K562 (cell line): Measurements from ENCODE around the gene HK1. TPM values are rescaled to one million over a fixed set of nuclear protein-coding genes. Genes with fewer than 3 reads are reported as not detected.
A peak's percentile ranks its signal among the peaks of the same experiment; 100 is the strongest.

Source experiments
- ADNP ChIP-seq: fragments of 200-800 bp; sonication (Bioruptor generic); IDR thresholded peaks from 2 replicates; pipeline ENCODE4 v1.6.1; 2016; ENCODE audit warnings: missing genetic modification characterization, missing compliant biosample characterization
- CHD4 ChIP-seq: fragments of 200-600 bp; sonication (generic); IDR thresholded peaks from 3 replicates; pipeline ENCODE4 v1.6.1; 2012; ENCODE audit warnings: low read depth, mild to moderate bottlenecking, mixed read lengths, low read length, inconsistent platforms; ENCODE audit not compliant: insufficient read depth, insufficient replicate concordance, poor library complexity, severe bottlenecking
- CTBP1 ChIP-seq: fragments of 450-650 bp; IDR thresholded peaks from 2 replicates; pipeline ENCODE4 v1.6.1; 2016; ENCODE audit warnings: borderline replicate concordance
- JUND ChIP-seq, 2 experiments: IDR thresholded peaks; 2 replicates in 1 of 2; 3 replicates in 1 of 2; pipeline ENCODE4 v1.6.1; 2011; ENCODE audit warnings: borderline replicate concordance in 2 of 2, low read depth in 2 of 2, low read length in 2 of 2, improper control_type of control experiment in 1 of 2, missing biosample characterization in 1 of 2, missing genetic modification characterization in 1 of 2, missing genetic modification reagents in 1 of 2
- MCM7 ChIP-seq, 2 experiments: fragments of 450-650 bp; IDR thresholded peaks; 2 replicates each; pipeline ENCODE4 v1.6.1; 2016 to 2018
- SETDB1 ChIP-seq: IDR thresholded peaks from one replicate; pipeline ENCODE4 v1.6.1; 2012; ENCODE audit warnings: low read length, control low read depth, inconsistent platforms
- SIN3A ChIP-seq, 2 experiments: fragments of 150-350 bp in 1 of 2; IDR thresholded peaks; 2 replicates each; pipeline ENCODE4 v1.6.1; 2011 to 2016; ENCODE audit warnings: borderline replicate concordance in 2 of 2, low read depth in 2 of 2, low read length in 2 of 2, mild to moderate bottlenecking in 2 of 2, moderate library complexity in 2 of 2; ENCODE audit not compliant: control insufficient read depth in 1 of 2
- ZFX ChIP-seq: sonication (generic); formaldehyde crosslinking; IDR thresholded peaks from 2 replicates; pipeline ENCODE4 v1.8.0; 2022; ENCODE audit warnings: mild to moderate bottlenecking, missing genetic modification reagents, moderate library complexity
- ZNF124 ChIP-seq: sonication (generic); formaldehyde crosslinking; IDR thresholded peaks from 2 replicates; pipeline ENCODE4 v1.8.1; 2022; ENCODE audit warnings: missing genetic modification reagents
- ZNF431 ChIP-seq: sonication (generic); formaldehyde crosslinking; IDR thresholded peaks from 2 replicates; pipeline ENCODE4 v1.8.0; 2022; ENCODE audit warnings: mild to moderate bottlenecking, missing genetic modification reagents
- polyA plus RNA-seq, 8 experiments: library from polyadenylated mRNA; depleted of rRNA in 4 of 8; stranded (reverse) in 5 of 8; unstranded in 3 of 8; fragments of >200 nt; fragmentation: Nextera tagmentation in 2 of 8; fragmentation: Illumina TruSeq in 1 of 8; extraction: Ambion mirVana in 2 of 8; extraction: Trizol in 1 of 8; gene quantifications; 2 replicates each; pipeline versions ENCODE4 v1.2.1 to v1.2.3, GENCODE V29; 2011 to 2014; ENCODE audit warnings: inconsistent platforms in 1 of 8, missing spikeins in 1 of 8
- total RNA-seq, 7 experiments: library from RNA; depleted of rRNA in 6 of 7; stranded (reverse); fragments of >200 nt in 6 of 7; fragmentation: Illumina TruSeq in 2 of 7; extraction: Trizol in 2 of 7; gene quantifications; 2 replicates each; pipeline versions ENCODE4 v1.2.1 to v1.2.3, GENCODE V29; 2011 to 2021; ENCODE audit warnings: low replicate concordance in 1 of 7
- TF ChIP-seq, protein P1 (sequence below), 2 experiments: fragments of 450-650 bp; IDR thresholded peaks; 2 replicates each; pipeline ENCODE4 v1.6.1; 2016; ENCODE audit warnings: mild to moderate bottlenecking in 2 of 2, borderline replicate concordance in 1 of 2, low read depth in 1 of 2, moderate library complexity in 1 of 2
- TF ChIP-seq, protein P2 (sequence below): fragments of 250-450 bp; sonication (Bioruptor Pico); IDR thresholded peaks from 2 replicates; pipeline ENCODE4 v1.4.0; 2020; ENCODE audit warnings: mild to moderate bottlenecking, moderate library complexity, borderline replicate concordance
- TF ChIP-seq, protein P3 (sequence below): fragments of 250-450 bp; sonication (Bioruptor Pico); IDR thresholded peaks from 2 replicates; pipeline ENCODE4 v1.4.0; 2020; ENCODE audit warnings: borderline replicate concordance

HK1 gene
- total and polyA plus RNA-seq, 9 of the 15 experiments (the other 6 are each of a cell fraction or from before 2014, with no cell fraction given), result 29.2 to 444 (median 193) TPM

DNA sequence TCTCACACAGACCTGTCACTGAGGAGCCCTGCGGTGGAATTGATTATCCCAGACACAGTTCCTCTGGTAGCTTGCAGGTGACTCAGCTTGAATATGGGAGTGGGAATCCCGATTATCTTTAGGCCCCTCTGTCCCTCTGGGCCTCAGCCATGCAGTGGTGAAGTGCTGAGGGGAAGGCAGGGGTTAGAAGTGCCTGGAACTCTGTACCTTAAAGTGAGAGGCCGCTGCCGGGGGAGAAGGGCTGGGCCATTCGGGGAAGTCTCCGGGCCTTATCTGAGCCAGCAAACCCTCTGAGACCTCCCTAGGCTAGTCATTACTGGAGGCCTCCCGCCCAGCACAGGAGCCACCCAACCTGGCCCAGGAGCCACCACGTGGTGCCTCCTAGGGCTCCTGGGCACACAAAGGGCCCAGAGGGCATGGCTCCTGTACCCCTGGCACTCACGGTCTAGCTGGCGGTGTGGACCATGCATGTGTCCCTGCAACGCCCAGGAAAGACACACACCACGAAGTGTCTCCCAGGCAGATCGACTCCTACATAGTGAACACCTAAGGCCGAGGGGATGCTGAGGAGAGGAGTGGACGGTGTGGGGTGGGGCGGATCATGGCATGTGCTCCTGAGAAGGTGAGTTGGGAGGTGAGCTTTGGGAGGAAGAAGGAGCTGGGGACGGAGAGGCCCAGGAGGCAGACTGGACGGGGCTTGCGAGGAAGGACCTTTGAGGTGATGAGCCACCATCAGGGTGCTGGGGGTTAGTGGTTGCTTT is 56.2 kb downstream of the HK1 start (continued):
- TF ChIP-seq, protein P1, sequence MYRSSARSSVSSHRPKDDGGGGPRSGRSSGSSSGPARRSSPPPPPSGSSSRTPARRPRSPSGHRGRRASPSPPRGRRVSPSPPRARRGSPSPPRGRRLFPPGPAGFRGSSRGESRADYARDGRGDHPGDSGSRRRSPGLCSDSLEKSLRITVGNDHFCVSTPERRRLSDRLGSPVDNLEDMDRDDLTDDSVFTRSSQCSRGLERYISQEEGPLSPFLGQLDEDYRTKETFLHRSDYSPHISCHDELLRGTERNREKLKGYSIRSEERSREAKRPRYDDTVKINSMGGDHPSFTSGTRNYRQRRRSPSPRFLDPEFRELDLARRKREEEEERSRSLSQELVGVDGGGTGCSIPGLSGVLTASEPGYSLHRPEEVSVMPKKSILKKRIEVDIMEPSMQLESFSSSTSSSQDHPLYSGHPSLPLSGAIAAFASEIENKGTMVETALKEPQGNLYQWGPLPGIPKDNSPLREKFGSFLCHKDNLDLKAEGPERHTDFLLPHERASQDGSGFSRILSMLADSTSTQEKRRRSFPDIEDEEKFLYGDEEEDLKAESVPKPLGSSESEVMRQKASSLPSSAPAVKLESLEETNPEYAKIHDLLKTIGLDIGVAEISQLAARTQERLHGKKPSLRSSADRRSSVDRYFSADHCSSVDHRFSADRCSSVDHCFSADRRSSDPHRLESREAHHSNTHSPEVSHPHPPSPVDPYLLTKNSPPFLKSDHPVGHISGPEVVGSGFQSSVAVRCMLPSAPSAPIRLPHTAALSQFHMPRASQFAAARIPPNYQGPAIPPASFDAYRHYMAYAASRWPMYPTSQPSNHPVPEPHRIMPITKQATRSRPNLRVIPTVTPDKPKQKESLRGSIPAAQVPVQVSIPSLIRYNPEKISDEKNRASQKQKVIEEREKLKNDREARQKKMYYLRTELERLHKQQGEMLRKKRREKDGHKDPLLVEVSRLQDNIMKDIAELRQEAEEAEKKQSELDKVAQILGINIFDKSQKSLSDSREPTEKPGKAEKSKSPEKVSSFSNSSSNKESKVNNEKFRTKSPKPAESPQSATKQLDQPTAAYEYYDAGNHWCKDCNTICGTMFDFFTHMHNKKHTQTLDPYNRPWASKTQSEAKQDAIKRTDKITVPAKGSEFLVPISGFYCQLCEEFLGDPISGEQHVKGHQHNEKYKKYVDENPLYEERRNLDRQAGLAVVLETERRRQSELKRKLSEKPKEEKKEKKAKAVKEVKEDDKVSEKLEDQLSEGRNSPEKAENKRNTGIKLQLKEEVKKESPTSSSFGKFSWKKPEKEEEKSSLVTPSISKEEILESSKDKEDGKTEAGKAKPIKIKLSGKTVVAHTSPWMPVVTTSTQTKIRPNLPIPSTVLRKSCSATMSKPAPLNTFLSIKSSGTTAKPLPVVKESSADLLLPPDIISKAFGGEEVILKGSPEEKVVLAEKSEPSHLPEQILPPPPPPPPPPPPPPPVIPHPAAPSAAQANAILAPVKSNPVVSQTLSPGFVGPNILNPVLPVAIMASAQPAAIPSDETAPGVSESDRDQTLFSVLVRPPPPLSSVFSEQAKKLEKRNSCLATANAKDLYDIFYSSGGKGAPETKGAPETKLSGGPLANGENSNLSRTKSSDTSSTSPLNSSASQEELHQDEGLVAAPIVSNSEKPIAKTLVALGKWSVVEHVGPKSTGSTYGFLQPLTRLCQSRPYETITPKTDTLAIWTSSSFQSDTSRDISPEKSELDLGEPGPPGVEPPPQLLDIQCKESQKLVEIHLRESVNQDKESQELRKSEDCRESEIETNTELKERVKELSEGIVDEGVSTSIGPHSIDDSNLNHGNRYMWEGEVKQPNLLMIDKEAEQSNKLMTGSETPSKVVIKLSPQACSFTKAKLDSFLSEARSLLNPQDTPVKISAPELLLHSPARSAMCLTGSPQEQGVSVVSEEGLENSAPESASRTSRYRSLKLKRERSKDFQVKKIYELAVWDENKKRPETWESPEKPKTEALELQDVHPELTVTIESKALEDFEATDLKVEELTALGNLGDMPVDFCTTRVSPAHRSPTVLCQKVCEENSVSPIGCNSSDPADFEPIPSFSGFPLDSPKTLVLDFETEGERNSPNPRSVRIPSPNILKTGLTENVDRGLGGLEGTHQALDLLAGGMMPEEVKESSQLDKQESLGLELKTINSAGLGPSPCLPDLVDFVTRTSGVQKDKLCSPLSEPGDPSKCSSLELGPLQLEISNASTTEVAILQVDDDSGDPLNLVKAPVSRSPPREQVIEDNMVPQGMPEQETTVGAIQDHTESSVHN (IDR thresholded peaks at IDR 0.05; ENCODE audit: borderline replicate concordance in 1 of 2, low read depth in 1 of 2), result no peak
- TF ChIP-seq ZNF431, result no peak
- TF ChIP-seq CHD4, result no peak
- no peak for TF ChIP-seq SETDB1
- TF ChIP-seq SIN3A (IDR thresholded peaks at IDR 0.05; ENCODE audit: borderline replicate concordance in 2 of 2, control insufficient read depth in 1 of 2, low read depth in 2 of 2, low read length in 2 of 2), result peak; percentile 76 to 84; a peak in 2 of 4 replicates
- TF ChIP-seq, protein P2, sequence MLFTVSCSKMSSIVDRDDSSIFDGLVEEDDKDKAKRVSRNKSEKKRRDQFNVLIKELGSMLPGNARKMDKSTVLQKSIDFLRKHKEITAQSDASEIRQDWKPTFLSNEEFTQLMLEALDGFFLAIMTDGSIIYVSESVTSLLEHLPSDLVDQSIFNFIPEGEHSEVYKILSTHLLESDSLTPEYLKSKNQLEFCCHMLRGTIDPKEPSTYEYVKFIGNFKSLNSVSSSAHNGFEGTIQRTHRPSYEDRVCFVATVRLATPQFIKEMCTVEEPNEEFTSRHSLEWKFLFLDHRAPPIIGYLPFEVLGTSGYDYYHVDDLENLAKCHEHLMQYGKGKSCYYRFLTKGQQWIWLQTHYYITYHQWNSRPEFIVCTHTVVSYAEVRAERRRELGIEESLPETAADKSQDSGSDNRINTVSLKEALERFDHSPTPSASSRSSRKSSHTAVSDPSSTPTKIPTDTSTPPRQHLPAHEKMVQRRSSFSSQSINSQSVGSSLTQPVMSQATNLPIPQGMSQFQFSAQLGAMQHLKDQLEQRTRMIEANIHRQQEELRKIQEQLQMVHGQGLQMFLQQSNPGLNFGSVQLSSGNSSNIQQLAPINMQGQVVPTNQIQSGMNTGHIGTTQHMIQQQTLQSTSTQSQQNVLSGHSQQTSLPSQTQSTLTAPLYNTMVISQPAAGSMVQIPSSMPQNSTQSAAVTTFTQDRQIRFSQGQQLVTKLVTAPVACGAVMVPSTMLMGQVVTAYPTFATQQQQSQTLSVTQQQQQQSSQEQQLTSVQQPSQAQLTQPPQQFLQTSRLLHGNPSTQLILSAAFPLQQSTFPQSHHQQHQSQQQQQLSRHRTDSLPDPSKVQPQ (CRISPR knock-in tag), result no peak
- peak; percentile 80 for TF ChIP-seq JUND (IDR thresholded peaks at IDR 0.05; ENCODE audit: borderline replicate concordance, low read depth, low read length)
- TF ChIP-seq JUND (tag; IDR thresholded peaks at IDR 0.05; ENCODE audit: borderline replicate concordance, low read depth, low read length), result peak; percentile 87; the same call in 1 of the 3 replicates
- TF ChIP-seq ZFX, result peak; percentile 75
- TF ChIP-seq ADNP (tag), result no peak
- peak; percentile 82 for TF ChIP-seq CTBP1
- no peak for TF ChIP-seq ZNF124 (CRISPR knock-in tag)
- no peak for TF ChIP-seq MCM7 (IDR thresholded peaks at IDR 0.05)
- TF ChIP-seq, protein P3, sequence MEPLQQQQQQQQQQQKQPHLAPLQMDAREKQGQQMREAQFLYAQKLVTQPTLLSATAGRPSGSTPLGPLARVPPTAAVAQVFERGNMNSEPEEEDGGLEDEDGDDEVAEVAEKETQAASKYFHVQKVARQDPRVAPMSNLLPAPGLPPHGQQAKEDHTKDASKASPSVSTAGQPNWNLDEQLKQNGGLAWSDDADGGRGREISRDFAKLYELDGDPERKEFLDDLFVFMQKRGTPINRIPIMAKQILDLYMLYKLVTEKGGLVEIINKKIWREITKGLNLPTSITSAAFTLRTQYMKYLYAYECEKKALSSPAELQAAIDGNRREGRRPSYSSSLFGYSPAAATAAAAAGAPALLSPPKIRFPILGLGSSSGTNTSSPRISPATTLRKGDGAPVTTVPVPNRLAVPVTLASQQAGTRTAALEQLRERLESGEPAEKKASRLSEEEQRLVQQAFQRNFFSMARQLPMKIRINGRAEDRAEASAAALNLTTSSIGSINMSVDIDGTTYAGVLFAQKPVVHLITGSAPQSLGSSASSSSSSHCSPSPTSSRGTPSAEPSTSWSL (CRISPR knock-in tag), result no peak
